Endothelial cell of umbilical vein (primary cell): Measurements from ENCODE around the gene SPACDR. TPM values are rescaled to one million over a fixed set of nuclear protein-coding genes. Genes with fewer than 3 reads are reported as not detected.

Experiments used
- BruUV-seq: library from RNA; stranded (reverse); fragments of 400-500 nt; replicated peaks from 2 replicates; lab custom pipeline; 2021; lab: Mats Ljungman, UMichigan
- CTCF ChIA-PET: fragments of 300-600, 350-600 bp; sonication (Branson Sonifier 250); formaldehyde crosslinking; loops from one replicate; lab custom pipeline; 2021; ENCODE audit warnings: antibody characterized with exemption, inconsistent platforms; lab: Charles Lee
- POLR2A ChIA-PET: fragments of 300-600, 350-600 bp; sonication (Branson Sonifier 250); formaldehyde crosslinking; loops from one replicate; lab custom pipeline; 2021; ENCODE audit warnings: antibody characterized with exemption, inconsistent platforms; lab: Charles Lee
- DNase-seq: peaks from one replicate; pipeline ENCODE4 v3.0.0-alpha.2; 2011; ENCODE audit warnings: low read depth, low spot score
- FAIRE-seq: peaks from 2 replicates; lab custom pipeline; 2011; peaks lifted over from hg19 to GRCh38; lab: Jason Lieb, UNC
- H2AFZ ChIP-seq: 2 replicates; pipeline ENCODE4 v1.6.0; 2012; ENCODE audit warnings: low read depth, low read length, control low read depth, inconsistent platforms
- H3K27ac ChIP-seq: 2 replicates; pipeline ENCODE4 v1.5.1; 2011; ENCODE audit warnings: low read depth, mild to moderate bottlenecking, control low read depth, low read length, moderate library complexity; ENCODE audit not compliant: insufficient read depth
- H3K27me3 ChIP-seq, 2 experiments: 2 replicates each; pipeline versions ENCODE4 v1.6.0 to v1.6.1; 2011; ENCODE audit warnings: low read length in 2 of 2, mixed read lengths in 1 of 2; ENCODE audit not compliant: control insufficient read depth in 2 of 2, insufficient read depth in 2 of 2
- H3K36me3 ChIP-seq, 2 experiments: 2 replicates in 1 of 2; 3 replicates in 1 of 2; pipeline ENCODE4 v1.5.1; 2011; ENCODE audit warnings: low read length in 2 of 2, mild to moderate bottlenecking in 1 of 2, moderate library complexity in 1 of 2; ENCODE audit not compliant: control insufficient read depth in 2 of 2, insufficient read depth in 2 of 2; ENCODE audit errors: extremely low read depth in 1 of 2
- H3K4me1 ChIP-seq: 3 replicates; pipeline ENCODE4 v1.5.1; 2011; ENCODE audit warnings: mild to moderate bottlenecking, low read length; ENCODE audit not compliant: control insufficient read depth, insufficient read depth; ENCODE audit errors: extremely low read depth
- H3K4me2 ChIP-seq: 2 replicates; pipeline ENCODE4 v1.6.1; 2011; ENCODE audit warnings: low read length, control low read depth, mixed read lengths; ENCODE audit not compliant: insufficient read depth
- H3K4me3 ChIP-seq, 3 experiments: fragments of 200-600 bp in 1 of 3; sonication (generic), shearing (Covaris generic) in 1 of 3; replicated peaks in 1 of 3; 2 replicates each; pipeline ENCODE4 v1.5.1; 2011 to 2016; ENCODE audit warnings: control low read depth in 3 of 3, low read length in 3 of 3, mild to moderate bottlenecking in 2 of 3, inconsistent platforms in 1 of 3, low read depth in 1 of 3, moderate library complexity in 1 of 3; ENCODE audit not compliant: insufficient read depth in 1 of 3
- H3K79me2 ChIP-seq: 2 replicates; pipeline ENCODE4 v1.6.0; 2012; ENCODE audit warnings: low read length, inconsistent platforms; ENCODE audit not compliant: control insufficient read depth, insufficient read depth
- H3K9ac ChIP-seq: replicated peaks from 2 replicates; pipeline ENCODE3; 2011; ENCODE audit warnings: low read length, control low read depth; ENCODE audit not compliant: insufficient read depth; ENCODE audit errors: extremely low read depth
- H3K9me1 ChIP-seq: replicated peaks from 3 replicates; pipeline ENCODE4 v1.6.0; 2011; ENCODE audit warnings: mild to moderate bottlenecking, low read length; ENCODE audit not compliant: control insufficient read depth, insufficient read depth; ENCODE audit errors: extremely low read depth
- H3K9me3 ChIP-seq: replicated peaks from 2 replicates; pipeline ENCODE4 v1.5.1; 2012; ENCODE audit warnings: low read length, inconsistent platforms; ENCODE audit not compliant: control insufficient read depth, insufficient read depth
- H4K20me1 ChIP-seq: replicated peaks from 2 replicates; pipeline ENCODE3; 2011; ENCODE audit warnings: mild to moderate bottlenecking, low read length; ENCODE audit not compliant: control insufficient read depth, insufficient read depth; ENCODE audit errors: extremely low read depth
- POLR2AphosphoS5 ChIP-seq: IDR thresholded peaks from 2 replicates; pipeline ENCODE4 v1.6.1; 2012; ENCODE audit warnings: low read depth, mild to moderate bottlenecking, control low read depth, low read length, moderate library complexity; ENCODE audit not compliant: insufficient read depth
- dilution Hi-C: fragments of 300-500 bp; cut with MboI; formaldehyde crosslinking; loops from one replicate; pipeline ENCODE4 v1.15.0; 2019; ENCODE audit warnings: low sequenced_read_pairs; ENCODE audit not compliant: extremely low pct_ligation_motif_present
- intact Hi-C: fragments of 100-400 bp; cut with micrococcal nuclease; formaldehyde crosslinking; loops from one replicate; pipeline ENCODE4 v1.10.0; 2022
- polyA plus RNA-seq, 4 experiments: library from polyadenylated mRNA; depleted of rRNA in 3 of 4; stranded (reverse) in 3 of 4; unstranded in 1 of 4; fragments of >200 nt; gene quantifications; 2 replicates each; pipeline versions ENCODE4 v1.2.1 to v1.2.3, GENCODE V29; 2011 to 2012; ENCODE audit warnings: missing spikeins in 1 of 4
- total RNA-seq: library from RNA; stranded (reverse); gene quantifications from 2 replicates; pipeline ENCODE4 v1.2.3, GENCODE V29; 2021
- TF ChIP-seq, protein P1 (sequence below), 2 donors: IDR thresholded peaks; 1 replicate in 1 of 2; 2 replicates in 1 of 2; pipeline ENCODE4 v1.5.1; 2011; ENCODE audit warnings: low read length in 2 of 2, mild to moderate bottlenecking in 2 of 2, moderate library complexity in 2 of 2, control low read depth in 1 of 2, inconsistent platforms in 1 of 2, low read depth in 1 of 2; ENCODE audit not compliant: insufficient read depth in 1 of 2; ENCODE audit errors: extremely low read depth in 1 of 2

Gene SPACDR
- total and polyA plus RNA-seq, 2 donors (not counting 3 experiments of a cell fraction or from before 2014, with no cell fraction given): 1.6 to 4.1 TPM

DNA sequence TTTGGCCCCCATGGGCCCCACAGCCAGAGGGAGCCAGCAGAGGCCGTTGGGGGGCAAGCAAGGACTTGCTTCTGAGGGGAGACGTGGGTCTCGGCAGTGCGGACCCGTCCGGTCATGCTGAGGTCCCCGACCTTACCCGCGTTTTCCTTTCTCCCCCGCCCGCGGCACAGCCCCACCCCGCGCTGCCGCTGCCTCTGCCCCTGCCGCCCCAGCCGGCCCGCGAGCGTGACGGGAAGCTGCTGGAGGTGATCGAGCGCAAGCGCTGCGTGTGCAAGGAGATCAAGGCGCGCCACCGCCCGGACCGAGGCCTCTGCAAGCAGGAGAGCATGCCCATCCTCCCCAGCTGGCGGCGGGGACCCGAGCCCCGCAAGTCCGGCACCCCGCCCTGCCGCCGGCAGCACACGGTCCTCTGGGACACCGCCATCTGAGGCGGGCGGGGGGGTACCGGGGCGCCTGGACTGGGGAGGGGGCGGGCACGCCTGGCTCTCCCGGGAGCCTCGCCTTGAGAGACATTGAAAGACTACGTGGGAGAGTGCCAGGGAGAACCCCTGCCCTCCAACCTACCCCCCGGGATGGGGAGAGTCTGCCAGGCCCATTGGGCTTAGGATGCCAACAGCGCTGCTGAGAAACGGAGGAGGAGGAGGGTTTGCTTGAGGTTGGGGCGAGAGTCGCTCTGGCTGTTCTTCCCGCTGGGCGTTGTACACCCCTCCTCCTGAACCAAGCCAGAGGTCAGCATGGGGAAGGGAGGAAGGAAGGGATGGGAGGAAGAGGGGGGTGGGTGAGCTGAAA, 29.6 kb upstream of the SPACDR start:
- dilution Hi-C loops: no loop called here
- CTCF ChIA-PET: interaction anchor here (1.0 to 3.3 kb wide), 6 partner anchors 10 to 91 kb away, joined by 3 to 38 read pairs (median 5); partner anchors contain the start of gene NYAP1
- H3K9me1 ChIP-seq: no peaks in the 10 kb centered on the region
- no peak overlapping the region for H3K27ac ChIP-seq
- intact Hi-C loops: no loop called here
- H3K36me3 ChIP-seq: no peaks in the 10 kb centered on the region
- TF ChIP-seq, protein P1, sequence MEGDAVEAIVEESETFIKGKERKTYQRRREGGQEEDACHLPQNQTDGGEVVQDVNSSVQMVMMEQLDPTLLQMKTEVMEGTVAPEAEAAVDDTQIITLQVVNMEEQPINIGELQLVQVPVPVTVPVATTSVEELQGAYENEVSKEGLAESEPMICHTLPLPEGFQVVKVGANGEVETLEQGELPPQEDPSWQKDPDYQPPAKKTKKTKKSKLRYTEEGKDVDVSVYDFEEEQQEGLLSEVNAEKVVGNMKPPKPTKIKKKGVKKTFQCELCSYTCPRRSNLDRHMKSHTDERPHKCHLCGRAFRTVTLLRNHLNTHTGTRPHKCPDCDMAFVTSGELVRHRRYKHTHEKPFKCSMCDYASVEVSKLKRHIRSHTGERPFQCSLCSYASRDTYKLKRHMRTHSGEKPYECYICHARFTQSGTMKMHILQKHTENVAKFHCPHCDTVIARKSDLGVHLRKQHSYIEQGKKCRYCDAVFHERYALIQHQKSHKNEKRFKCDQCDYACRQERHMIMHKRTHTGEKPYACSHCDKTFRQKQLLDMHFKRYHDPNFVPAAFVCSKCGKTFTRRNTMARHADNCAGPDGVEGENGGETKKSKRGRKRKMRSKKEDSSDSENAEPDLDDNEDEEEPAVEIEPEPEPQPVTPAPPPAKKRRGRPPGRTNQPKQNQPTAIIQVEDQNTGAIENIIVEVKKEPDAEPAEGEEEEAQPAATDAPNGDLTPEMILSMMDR (IDR thresholded peaks at IDR 0.05; ENCODE audit: extremely low read depth in 1 of 2, insufficient read depth in 1 of 2, low read depth in 1 of 2, low read length in 2 of 2): peak in 1 of 2 donors; percentile 2
- TF ChIP-seq POLR2AphosphoS5: no peak
- FAIRE-seq: peak; percentile 46
- H3K4me3 ChIP-seq: peak overlapping the region in 2 of 3 experiments; percentile 7 to 34
- H3K79me2 ChIP-seq: no peaks in the 10 kb centered on the region
- H2AFZ ChIP-seq: peak overlapping the region; percentile 93
- POLR2A ChIA-PET: interaction anchor here (0.6 kb wide), 1 partner anchor 15 kb away, joined by 4 read pairs; no protein-coding TSS in a partner anchor
- DNase-seq: peak; percentile 46
- H3K4me1 ChIP-seq: peaks cover 7% of the 10 kb centered on the region
- no TSS peak for BruUV-seq
- no peaks in the 10 kb centered on the region for H4K20me1 ChIP-seq
- H3K9ac ChIP-seq: no peak overlapping the region
- H3K9me3 ChIP-seq: no peaks in the 10 kb centered on the region
- H3K27me3 ChIP-seq: no peaks in the 10 kb centered on the region
- peak overlapping the region; percentile 42 for H3K4me2 ChIP-seq
